TTC549 (cell line): Measurements from ENCODE around the gene EXOSC5.
"Not testable (repeated sequence)": the region's sequence is repeated elsewhere in the genome, so short reads cannot be mapped to it uniquely, and the experiment has no call there.

Experiments
- FAIRE-seq: peaks from 2 replicates; lab custom pipeline; 2012; peaks lifted over from hg19 to GRCh38; lab: Jason Lieb, UNC

EXOSC5 gene

DNA sequence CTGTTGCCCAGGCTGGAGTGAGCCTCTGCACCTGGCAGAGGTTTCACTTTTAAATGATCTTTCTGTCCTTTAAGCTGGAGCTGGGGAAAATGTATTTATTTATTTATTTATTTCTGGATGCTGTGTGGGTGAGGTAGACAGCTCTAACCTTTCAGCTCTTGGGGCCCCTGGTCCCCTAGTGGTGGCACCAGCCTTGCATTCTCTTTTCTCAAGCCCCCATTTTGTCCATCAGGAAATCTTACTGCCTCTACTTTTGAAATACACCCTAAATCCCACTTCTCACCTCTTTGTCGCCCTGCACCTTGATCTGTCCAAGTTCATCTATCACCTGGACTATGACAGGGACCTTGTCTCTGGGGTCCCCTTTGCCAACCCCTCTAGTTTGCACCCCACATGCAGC is 31.1 kb downstream of the EXOSC5 start:
- FAIRE-seq = no peak

- FAIRE-seq = no peak
Observed at GRCh38 chr19:41364524-41365391, 32.4 kb downstream of the EXOSC5 start.

- peak; percentile 80 for FAIRE-seq
Observed at GRCh38 chr19:41363753-41364523, 33.2 kb downstream of the EXOSC5 start, which contains the start of gene B9D2. TSS of gene B9D2 (minus strand) at chr19:41364149. CDS start at chr19:41363519, 630 bp downstream.

DNA sequence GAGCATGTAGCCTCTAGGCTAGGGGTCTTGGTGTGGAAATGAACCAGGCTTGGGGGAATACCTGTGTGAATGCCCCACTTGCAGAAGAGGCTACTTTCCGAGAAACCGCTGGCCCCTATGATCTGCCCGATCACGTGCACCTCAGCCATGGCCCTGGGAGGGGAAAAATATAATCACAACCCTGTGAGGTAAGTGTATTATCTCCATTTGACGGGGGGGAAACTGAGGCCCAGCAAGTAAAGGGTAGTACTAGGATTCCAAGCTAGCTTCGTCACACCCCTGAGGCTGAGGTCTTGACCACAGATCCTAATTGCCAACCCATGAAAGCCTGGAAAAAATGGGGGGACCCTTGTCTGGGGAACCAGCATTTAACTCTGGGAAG is 33.8 kb downstream of the EXOSC5 start:
- no peak for FAIRE-seq

- FAIRE-seq = no peak
Observed at GRCh38 chr19:41362143-41362847, 34.9 kb downstream of the EXOSC5 start.

DNA sequence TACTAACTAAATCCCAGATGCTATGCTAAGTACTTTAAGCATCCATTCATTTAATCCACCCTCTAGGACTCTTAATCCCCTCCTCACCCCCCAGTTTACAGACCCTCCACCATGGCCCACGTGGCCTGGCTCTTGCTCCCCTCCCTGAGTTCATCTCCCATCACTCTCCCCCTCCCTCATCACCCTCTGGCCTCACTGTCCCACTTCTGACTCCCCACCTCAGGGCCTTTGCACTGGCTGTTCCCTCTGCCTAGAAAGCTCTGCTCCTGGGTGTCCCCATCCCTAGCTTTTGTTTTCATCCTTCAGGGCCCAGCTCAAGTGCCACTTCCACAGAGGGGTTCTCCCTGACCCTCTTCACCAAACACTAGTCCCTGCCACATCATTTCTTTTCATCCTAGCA is 37.4 kb downstream of the EXOSC5 start:
- FAIRE-seq = no peak

- FAIRE-seq = no peak
Observed at GRCh38 chr19:41357746-41358145, 39.4 kb downstream of the EXOSC5 start.

GRCh38 chr19:41356984-41357739 is 40.0 kb downstream of the EXOSC5 start:
- FAIRE-seq = no peak

GRCh38 chr19:41355802-41356201 is 41.4 kb downstream of the EXOSC5 start:
- no peak for FAIRE-seq

DNA sequence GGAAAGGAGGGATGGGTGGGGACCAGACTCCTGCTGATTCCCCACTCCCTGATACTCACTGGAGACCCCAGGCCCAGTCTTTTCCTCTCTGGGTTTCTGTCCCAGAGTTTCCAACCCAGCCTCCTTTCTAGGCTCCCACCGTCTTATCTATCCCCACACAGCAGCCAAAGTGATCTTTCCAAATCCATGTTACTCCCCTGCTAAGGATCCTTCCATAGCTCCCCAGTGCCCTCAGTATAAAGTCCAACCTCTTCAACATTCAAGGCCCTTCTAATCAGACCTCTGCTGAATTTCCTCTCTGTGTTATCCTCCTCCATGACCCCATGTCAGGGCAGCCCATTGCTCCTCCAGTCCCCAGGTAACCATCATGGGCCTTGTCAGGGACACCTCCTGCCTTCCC is 42.1 kb downstream of the EXOSC5 start:
- FAIRE-seq = no peak

DNA sequence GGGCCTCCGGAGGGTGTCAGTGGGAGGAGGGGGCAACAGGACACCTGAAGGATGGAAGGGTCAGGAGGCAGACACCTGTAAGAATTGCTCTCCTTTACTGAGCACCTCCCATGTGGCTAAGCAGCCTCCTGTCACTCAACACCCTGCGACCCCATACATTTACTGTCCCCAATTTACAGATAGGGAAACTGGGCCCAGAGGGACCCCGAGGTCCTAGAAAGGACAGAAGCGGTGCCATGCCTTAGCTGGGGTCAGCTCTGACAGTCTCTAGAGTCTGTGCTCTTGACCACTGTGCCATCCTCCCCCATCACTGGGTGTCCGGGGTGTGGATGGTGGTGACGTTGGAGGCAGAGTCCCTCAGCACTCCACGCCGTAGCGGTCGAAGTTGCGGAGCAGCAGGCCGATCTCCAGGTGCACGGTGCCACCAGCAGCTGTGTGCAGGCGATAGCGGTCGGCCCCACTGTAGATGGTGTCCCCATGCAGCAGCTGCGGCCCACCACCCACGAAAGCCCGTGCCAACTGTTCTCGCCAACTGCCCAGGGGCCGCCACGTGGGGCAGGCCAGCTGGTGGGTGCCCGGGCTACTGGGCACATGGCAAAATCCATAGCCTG is 42.7 kb downstream of the EXOSC5 start:
- no peak for FAIRE-seq

GRCh38 chr19:41353466-41354342 is 43.5 kb downstream of the EXOSC5 start, which contains the start of gene TGFB1:
TSS of gene TGFB1 (minus strand) at chr19:41353922. CDS start at chr19:41353044, 878 bp downstream.
- no peak for FAIRE-seq

GRCh38 chr19:41352609-41353465 is 44.3 kb downstream of the EXOSC5 start:
- no peak for FAIRE-seq

DNA sequence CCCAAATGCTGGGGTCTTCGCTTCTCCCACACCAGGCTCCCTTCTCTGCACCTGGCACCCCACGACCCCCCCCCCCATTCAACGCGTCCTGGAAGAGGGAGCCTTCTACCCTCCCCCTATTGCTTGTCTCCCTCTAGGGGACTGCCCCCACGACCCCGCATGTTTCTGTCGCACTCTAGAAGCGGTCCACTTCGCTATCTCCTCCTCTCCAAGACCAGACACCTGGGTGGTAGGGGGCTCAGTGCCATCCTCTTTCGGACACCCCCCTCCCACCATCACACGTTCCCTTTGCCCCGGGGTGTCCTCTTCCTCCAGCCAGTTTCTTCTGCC is 44.9 kb downstream of the EXOSC5 start:
- no peak for FAIRE-seq

- FAIRE-seq = no peak
Observed at GRCh38 chr19:41351339-41352245, 45.6 kb downstream of the EXOSC5 start.

DNA sequence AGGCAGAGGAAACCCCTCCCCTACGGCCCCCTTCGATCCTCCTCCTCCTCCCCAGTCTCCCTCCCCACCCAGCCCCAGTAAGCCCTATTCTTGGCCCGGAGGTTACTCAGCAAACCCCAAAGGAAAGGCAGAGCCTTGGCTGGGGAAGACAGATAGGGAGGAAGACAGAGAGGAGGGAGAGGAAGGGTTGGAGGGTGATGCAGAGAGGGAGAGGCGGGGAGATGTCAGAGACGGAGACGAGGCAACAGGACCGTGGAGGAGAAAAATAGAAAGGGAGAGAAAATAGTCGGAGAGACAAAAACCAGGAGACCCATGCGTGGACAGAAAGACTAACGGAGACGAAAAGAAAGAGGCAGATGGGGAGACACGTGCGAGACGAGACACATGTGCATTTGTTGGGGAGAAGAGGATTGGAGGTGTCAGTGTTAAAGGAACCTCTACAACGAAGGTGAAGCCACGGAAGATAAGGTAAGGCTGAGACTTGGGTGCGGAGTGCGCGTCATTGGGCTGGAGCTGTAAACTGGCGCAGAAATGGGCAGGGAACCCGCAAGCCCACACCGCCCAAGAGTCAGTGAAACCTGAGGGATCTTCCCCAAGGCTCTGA is 46.3 kb downstream of the EXOSC5 start:
- FAIRE-seq = no peak

DNA sequence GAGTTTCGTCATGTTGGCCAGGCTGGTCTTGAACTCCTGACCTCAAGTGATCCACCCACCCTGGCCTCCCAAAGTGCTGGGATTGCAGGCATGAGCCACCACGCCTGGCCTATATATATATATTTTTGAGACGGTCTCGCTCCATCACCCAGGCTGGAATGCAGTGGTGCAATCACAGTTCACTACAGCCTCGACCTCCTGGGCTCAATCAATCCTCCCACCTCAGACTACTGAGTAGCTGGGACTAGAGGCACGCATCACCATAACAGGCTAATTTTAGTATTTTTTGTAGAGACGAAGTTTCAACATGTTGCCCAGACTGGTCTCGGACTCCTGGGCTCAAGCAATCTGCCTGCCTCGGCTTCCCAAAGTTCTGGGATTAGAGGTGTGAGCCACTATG is 50.2 kb downstream of the EXOSC5 start:
- not testable (repeated sequence) for FAIRE-seq

GRCh38 chr19:41344162-41344561 is 53.0 kb downstream of the EXOSC5 start:
- FAIRE-seq = no peak
